OCI-LY7 (cell line): ENCODE data around the gene CYFIP1. TPM values are rescaled to one million over a fixed set of nuclear protein-coding genes. Genes with fewer than 3 reads are reported as not detected.

Source experiments
- BruUV-seq: library from RNA; stranded (reverse); fragments of 400-500 nt; replicated peaks from 2 replicates; lab custom pipeline; 2021; lab: Mats Ljungman, UMichigan
- CTCF ChIA-PET: fragments of 300-600 bp; sonication (Branson Sonifier 250); formaldehyde crosslinking; loops from one replicate; lab custom pipeline; 2022; ENCODE audit warnings: antibody characterized with exemption; ENCODE audit not compliant: unreplicated experiment; lab: Charles Lee
- POLR2A ChIA-PET: fragments of 300-600 bp; sonication (Branson Sonifier 250); formaldehyde crosslinking; loops from one replicate; lab custom pipeline; 2022; ENCODE audit warnings: antibody characterized with exemption; lab: Charles Lee
- DNase-seq: peaks from one replicate; pipeline ENCODE4 v3.0.0-alpha.2; 2015; ENCODE audit warnings: low spot score
- H2AFZ ChIP-seq: fragments of 200-600 bp; sonication (generic), shearing (Covaris generic); 2 replicates; pipeline ENCODE4 v1.6.1; 2014; ENCODE audit warnings: mild to moderate bottlenecking, antibody characterized with exemption, low read length, moderate library complexity
- H3K27ac ChIP-seq: fragments of 200-600 bp; sonication (generic); 2 replicates; pipeline ENCODE4 v1.5.1; 2014; ENCODE audit warnings: mixed run types, low read depth, mild to moderate bottlenecking, moderate library complexity, low read length, inconsistent platforms; ENCODE audit not compliant: poor library complexity, severe bottlenecking
- H3K36me3 ChIP-seq: fragments of 200-600 bp; sonication (generic); 2 replicates; pipeline ENCODE4 v1.6.1; 2014; ENCODE audit warnings: mild to moderate bottlenecking, antibody characterized with exemption, low read length, moderate library complexity, mixed read lengths; ENCODE audit not compliant: insufficient read depth
- H3K4me1 ChIP-seq: fragments of 200-600 bp; sonication (generic); 2 replicates; pipeline ENCODE4 v1.5.1; 2014; ENCODE audit warnings: mild to moderate bottlenecking, low read length; ENCODE audit not compliant: insufficient read depth, poor library complexity, severe bottlenecking
- H3K4me2 ChIP-seq: fragments of 200-600 bp; sonication (generic); 2 replicates; pipeline ENCODE4 v1.6.1; 2014; ENCODE audit warnings: mild to moderate bottlenecking, low read length
- H3K4me3 ChIP-seq: fragments of 200-600 bp; sonication (generic); 2 replicates; pipeline ENCODE4 v1.5.1; 2014; ENCODE audit warnings: mild to moderate bottlenecking, low read depth, low read length; ENCODE audit not compliant: poor library complexity, severe bottlenecking
- H3K79me2 ChIP-seq: fragments of 200-600 bp; sonication (generic); 2 replicates; pipeline ENCODE4 v1.6.1; 2016; ENCODE audit warnings: low read depth, mild to moderate bottlenecking, low read length, moderate library complexity, mixed read lengths; ENCODE audit not compliant: insufficient read depth
- H3K9me2 ChIP-seq: fragments of 200-600 bp; sonication (generic); 2 replicates; pipeline ENCODE4 v1.6.1; 2016; ENCODE audit warnings: mild to moderate bottlenecking, low read length, mixed read lengths; ENCODE audit not compliant: insufficient read depth
- H3K9me3 ChIP-seq: fragments of 200-600 bp; sonication (generic); 2 replicates; pipeline ENCODE4 v1.6.1; 2014; ENCODE audit warnings: mild to moderate bottlenecking, mixed run types, low read length, mixed read lengths
- H4K20me1 ChIP-seq: fragments of 200-600 bp; sonication (generic); 2 replicates; pipeline ENCODE4 v1.6.1; 2014; ENCODE audit warnings: mild to moderate bottlenecking, antibody characterized with exemption, low read length, moderate library complexity, mixed read lengths; ENCODE audit not compliant: insufficient read depth
- EZH2phosphoT487 ChIP-seq: fragments of 200-600 bp; sonication (generic); IDR thresholded peaks from 2 replicates; pipeline ENCODE4 v1.6.1; 2018; ENCODE audit warnings: low read depth, borderline replicate concordance, mild to moderate bottlenecking, mixed run types, antibody characterized with exemption, low read length, moderate library complexity, mixed read lengths
- intact Hi-C: fragments of 100-400 bp; cut with micrococcal nuclease; formaldehyde crosslinking; loops from one replicate; pipeline ENCODE4 v1.10.0; 2022; ENCODE audit not compliant: unreplicated experiment
- total RNA-seq, 2 experiments: library from RNA; depleted of rRNA in 1 of 2; stranded (reverse); fragments of >200 nt in 1 of 2; shearing (Covaris generic) in 1 of 2; gene quantifications; 2 replicates each; pipeline ENCODE4 v1.2.3, GENCODE V29; 2014 to 2022
- TF ChIP-seq, protein P1 (sequence below): fragments of 200-600 bp; sonication (generic); conservative IDR thresholded peaks from 2 replicates; pipeline ENCODE4 v1.5.1; 2014; ENCODE audit warnings: mild to moderate bottlenecking, antibody characterized with exemption, low read length, moderate library complexity, mixed read lengths

The CYFIP1 gene
- total RNA-seq, 2 experiments from 2014 or later = 0.98 to 1.3 TPM

- ChIA-PET POLR2A (no interaction called here), CTCF (no interaction called here)
- H3K4me1 ChIP-seq = no peaks in the 10 kb centered on the region
- intact Hi-C loops = no loop called here
- DNase-seq = no peak
- H3K27ac ChIP-seq = no peak overlapping the region
- no peaks in the 10 kb centered on the region for H4K20me1 ChIP-seq
- H3K79me2 ChIP-seq = no peaks in the 10 kb centered on the region
- H3K36me3 ChIP-seq = no peaks in the 10 kb centered on the region
- TF ChIP-seq EZH2phosphoT487 = no peak
- TF ChIP-seq, protein P1, sequence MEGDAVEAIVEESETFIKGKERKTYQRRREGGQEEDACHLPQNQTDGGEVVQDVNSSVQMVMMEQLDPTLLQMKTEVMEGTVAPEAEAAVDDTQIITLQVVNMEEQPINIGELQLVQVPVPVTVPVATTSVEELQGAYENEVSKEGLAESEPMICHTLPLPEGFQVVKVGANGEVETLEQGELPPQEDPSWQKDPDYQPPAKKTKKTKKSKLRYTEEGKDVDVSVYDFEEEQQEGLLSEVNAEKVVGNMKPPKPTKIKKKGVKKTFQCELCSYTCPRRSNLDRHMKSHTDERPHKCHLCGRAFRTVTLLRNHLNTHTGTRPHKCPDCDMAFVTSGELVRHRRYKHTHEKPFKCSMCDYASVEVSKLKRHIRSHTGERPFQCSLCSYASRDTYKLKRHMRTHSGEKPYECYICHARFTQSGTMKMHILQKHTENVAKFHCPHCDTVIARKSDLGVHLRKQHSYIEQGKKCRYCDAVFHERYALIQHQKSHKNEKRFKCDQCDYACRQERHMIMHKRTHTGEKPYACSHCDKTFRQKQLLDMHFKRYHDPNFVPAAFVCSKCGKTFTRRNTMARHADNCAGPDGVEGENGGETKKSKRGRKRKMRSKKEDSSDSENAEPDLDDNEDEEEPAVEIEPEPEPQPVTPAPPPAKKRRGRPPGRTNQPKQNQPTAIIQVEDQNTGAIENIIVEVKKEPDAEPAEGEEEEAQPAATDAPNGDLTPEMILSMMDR = no peak
- H2AFZ ChIP-seq = no peak overlapping the region
- BruUV-seq = no TSS peak
- H3K4me2 ChIP-seq = no peak overlapping the region
- no peak overlapping the region for H3K4me3 ChIP-seq
- H3K9me2 ChIP-seq = no peaks in the 10 kb centered on the region
- no peaks in the 10 kb centered on the region for H3K9me3 ChIP-seq
Observed at GRCh38 chr15:22956257-22956977, 23.8 kb downstream of the CYFIP1 start.

- Histone ChIP-seq H3K4me3 (no peak overlapping the region), H3K9me3 (no peaks in the 10 kb centered on the region), H3K4me1 (no peaks in the 10 kb centered on the region), H2AFZ (no peak overlapping the region), H3K79me2 (no peaks in the 10 kb centered on the region), H3K36me3 (no peaks in the 10 kb centered on the region), H3K9me2 (no peaks in the 10 kb centered on the region), H4K20me1 (no peaks in the 10 kb centered on the region), H3K27ac (no peak overlapping the region), H3K4me2 (no peak overlapping the region)
- ChIA-PET POLR2A (no interaction called here), CTCF (no interaction called here)
- no peak for TF ChIP-seq EZH2phosphoT487
- TF ChIP-seq, protein P1 = no peak
- no peak for DNase-seq
- intact Hi-C loops = no loop called here
- BruUV-seq = no TSS peak
Observed at GRCh38 chr15:22955544-22956119, 24.5 kb downstream of the CYFIP1 start.
